ENCODE data around the gene ITIH6.
"Not testable (repeated sequence)": the region's sequence is repeated elsewhere in the genome, so short reads cannot be mapped to it uniquely, and the experiment has no call there.

Gene ITIH6

GRCh38 chrX:54798137-54798536 lies at the start of gene ITIH6:
TSS of gene ITIH6 (minus strand) at chrX:54798255. CDS start at chrX:54798210, 45 bp downstream.
- DNase-seq, result no peak

GRCh38 chrX:54847700-54848099 lies 49.6 kb upstream of the ITIH6 start:
- not testable (repeated sequence) for DNase-seq

DNA sequence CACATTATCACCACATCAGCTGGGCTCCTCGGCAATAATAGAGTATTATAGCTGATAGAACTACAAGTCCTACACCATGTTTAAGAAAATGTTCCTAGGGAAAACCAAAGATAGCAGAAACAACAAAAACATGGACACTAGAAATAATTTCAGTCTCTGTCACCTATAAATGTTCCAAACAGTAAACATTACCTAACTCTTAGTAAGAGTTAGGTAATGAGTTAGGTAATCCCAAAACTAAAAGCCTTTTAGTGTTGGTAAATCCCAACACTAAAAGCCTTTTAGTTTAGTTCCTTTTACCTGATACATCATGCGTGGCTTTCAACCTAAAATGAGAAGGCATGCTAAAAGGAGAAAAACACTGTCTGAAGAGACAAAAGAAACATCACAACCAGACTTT lies 45.0 kb upstream of the ITIH6 start:
- no peak for DNase-seq

DNA sequence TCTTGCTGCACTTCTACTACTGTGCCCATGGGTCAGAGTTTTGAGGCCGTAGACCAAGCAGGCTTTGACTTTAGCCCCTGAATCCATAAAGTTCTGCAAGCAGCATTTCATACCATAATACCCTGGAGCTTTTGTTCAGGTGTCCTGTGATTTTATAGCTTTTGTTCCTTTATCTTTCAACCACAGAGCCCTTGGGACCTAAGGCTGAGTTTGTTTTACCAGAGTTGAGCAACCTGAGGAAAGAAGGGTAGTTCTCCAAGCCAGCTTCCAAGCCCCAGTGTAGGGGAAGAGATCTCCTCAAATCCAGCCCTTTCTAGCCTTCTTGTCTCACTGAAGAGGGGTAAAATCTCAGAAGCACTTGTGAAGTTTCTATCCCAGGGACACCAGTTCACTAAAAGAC lies 44.6 kb upstream of the ITIH6 start:
- DNase-seq, result no peak

GRCh38 chrX:54841184-54841874 lies 43.3 kb upstream of the ITIH6 start:
- DNase-seq, result not testable (repeated sequence)

DNA sequence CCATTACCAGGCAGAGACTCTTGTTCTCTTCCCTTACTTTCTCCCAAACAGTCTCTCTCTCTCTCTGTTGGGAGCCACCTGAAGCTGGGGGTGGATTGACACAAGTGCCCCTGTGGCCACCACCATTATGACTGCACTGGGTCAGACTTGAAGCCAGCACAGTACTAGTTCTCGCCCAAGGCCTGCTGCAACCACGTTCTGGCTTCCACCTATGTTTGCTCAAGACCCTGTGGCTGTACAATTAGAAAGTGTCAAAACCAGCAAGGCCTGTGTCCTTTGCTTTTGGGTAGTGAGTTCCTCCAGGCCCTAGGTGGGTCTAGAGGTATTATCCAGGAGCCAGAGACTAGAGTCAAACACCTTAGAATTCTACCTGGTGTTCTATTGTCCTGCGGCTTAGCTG lies 40.5 kb upstream of the ITIH6 start:
- DNase-seq, result no peak

DNA sequence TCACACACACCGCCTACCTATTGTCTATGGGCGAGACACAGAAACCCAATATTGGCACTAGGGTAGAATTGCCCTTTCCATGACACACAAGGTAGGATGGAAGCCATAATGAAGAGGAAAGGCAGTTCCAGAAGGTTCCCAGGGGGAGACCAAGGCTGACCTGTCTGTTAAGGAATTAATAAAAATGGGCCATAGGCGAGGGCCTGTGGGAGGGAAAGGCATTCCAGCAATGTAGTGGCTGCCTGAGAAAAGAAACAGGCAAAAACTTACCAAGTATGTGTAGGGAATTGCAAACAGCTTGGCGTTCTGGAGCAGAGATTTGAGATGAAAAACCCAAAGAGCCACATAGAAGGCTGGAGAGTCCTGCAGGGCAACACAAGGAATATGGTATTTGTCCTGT lies 28.5 kb upstream of the ITIH6 start:
- no peak for DNase-seq

DNA sequence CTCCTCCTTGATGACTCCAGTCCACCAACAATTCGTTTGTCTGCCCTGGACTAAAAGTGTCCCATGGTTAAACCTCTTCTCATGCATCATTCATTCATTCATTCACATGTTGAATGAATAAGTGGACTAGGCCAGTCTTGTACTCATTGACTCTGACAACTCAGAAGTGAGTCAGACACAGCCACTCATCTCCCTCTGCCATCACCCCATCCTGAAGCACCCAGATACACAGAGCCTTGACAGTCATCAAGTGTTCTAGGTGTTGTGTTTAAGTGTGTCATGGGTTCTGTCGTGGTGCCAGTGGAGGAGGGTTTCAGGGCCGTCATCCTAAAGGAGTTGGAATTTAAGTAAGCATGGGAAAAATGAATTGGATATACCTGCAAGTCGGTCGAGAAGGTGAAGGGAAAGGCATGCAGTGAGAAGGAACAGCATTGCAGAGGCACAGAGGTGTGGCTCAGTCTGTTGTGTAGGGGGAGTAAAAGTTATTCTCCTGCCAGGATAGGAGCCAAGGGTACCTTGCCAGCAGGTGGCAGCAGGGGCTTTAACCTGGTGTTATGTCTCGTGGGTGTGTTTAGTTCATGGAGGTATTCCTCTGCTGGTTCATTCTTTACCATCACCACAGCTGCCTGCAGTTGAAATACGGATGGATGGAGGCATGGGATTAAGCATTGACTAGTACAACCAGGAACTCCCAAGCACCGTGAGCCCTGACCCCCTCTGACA lies 27.8 kb upstream of the ITIH6 start:
- peak; percentile 12 for DNase-seq

- DNase-seq, result no peak
Observed at GRCh38 chrX:54824722-54825121, 26.7 kb upstream of the ITIH6 start.

GRCh38 chrX:54824195-54824594 lies 26.1 kb upstream of the ITIH6 start:
- no peak for DNase-seq

DNA sequence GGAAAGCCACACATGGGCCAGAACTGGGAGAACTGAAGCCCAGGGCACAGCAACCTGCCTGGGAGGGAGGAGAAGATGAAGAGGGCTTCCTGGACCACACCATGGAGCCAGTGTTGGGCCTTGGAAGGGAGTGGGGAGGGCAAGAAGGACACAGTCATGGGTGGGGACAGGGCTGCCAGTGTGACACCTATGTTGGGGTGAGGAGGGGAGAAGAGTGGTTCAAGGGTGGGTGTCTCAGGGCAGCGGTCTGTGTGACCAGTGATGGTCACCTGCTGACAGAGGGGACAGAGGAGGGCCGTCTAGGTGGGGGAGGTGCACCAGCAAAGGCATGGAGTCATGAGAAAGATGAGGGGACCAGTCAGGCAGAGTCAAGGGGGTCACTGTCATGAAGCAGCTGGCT lies 23.3 kb upstream of the ITIH6 start:
- DNase-seq, result no peak

GRCh38 chrX:54820737-54821136 lies 22.7 kb upstream of the ITIH6 start:
- DNase-seq, result no peak

GRCh38 chrX:54819201-54819600 lies 21.1 kb upstream of the ITIH6 start:
- DNase-seq, result no peak

DNA sequence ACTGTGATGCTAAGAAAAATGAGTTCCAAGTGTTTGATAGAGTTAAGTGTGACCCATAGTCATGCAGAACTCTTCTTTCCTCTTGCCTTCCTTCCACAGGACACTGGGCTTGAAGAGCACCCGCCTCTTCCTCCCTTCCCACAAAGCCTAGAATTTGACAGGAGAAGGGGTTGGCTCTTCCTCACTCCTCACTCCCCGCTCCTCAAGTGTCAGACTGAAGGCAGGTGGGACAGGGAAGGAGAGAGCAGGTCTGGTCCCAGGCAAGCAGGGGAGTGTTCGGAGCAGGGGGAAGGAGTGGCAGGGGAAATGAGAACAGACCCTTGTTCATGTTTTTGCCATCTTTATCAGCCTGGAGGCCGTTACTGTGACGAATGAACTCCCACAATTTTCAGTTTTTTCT lies 20.2 kb upstream of the ITIH6 start:
- no peak for DNase-seq

DNA sequence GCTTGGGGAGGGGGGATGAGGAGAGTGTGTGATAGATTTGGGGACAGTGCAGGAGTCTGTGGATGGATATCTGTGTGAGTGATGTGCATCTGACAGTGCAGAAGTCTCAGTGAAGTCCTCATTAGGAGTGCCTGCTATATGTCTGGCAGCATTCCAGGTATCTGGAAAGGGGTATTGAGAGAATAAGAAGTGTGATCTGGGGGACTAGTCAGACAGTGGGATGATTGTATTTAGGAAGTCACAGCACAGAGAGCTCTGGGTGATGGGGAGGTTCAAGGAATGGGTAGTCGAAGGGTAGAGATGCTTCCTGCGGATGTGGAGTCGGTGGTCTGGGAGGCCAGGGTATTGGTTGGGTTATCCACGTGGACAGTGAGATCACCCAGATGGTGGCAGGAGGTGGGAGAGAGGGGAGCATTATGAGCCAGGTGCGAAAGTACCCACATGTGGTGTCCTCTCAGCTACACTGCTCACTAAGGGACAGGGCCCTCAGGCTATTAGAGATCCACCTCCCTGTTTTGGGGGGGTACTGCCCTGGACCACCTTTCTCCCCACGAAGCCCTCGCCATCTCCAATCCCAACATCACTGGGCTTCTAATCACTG lies 19.3 kb upstream of the ITIH6 start:
- DNase-seq, result no peak

- DNase-seq, result no peak
Observed at GRCh38 chrX:54812306-54812705, 14.3 kb upstream of the ITIH6 start.

DNA sequence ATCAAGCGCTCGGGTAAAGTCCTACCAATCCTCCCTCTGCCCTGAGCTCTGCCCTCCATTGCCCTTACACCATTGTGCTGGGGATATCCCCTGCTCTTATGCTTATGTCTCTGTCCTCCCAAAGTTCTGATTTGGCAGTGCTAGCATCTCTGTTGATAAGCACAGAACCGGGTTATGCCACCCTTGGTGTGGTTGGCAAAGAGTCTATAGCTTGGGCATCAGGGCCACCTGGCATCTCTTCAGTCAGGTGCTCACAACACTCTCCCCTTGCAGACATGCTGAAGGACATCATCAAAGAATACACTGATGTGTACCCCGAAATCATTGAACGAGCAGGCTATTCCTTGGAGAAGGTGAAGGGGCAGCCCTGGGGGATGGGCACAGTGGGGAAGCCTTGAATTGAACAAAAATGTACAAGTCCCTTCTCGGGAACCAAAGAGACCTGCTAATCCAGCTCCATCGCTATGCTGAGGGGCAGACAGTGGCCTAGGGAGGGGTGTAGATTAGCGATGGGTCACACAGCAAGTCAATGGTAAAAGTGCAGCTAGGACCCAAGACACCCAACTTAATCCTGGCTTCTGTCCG lies 13.3 kb upstream of the ITIH6 start:
- no peak for DNase-seq

GRCh38 chrX:54810532-54810931 lies 12.5 kb upstream of the ITIH6 start:
- DNase-seq, result no peak

DNA sequence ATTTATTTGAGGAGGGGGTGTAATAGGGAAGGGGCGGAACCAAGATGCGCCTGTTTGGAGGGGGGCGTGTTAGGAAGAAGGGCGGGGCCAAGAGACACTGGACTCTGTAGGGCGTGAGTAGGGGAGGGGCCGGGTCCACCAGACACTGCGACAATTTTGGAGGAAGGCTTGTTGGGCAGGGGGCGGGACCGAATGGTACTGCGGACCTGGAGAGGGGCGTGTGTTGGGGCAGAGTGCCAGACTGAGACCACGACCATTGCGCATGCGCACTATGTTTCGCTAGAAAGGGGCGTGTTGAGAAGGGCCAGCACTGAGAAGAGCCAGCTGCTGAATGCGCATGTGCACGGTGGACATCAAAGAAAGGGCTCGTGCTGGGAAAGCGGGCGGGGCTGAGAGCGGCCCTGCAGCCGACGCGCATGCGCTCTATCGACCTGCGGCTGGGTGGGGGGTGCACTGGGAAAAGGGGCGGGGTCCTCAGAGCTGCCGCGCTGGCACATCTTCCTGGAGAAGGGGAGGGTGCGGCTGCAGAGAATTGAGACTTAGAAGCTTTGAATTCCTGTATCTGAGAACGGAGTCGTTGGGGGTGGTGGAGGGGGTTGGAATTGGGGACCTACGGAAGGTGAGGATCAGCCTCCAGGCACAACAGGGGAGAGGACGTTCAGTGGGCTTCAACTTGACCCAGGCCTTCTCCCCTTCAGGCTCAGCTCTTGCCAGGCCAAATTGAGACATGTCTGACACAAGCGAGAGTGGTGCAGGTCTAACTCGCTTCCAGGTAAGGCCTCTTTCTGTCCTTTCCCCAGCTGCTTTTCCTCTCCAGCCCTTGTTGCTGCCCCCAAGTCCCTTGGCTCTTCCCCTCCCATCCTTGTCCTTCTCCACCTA lies 10.8 kb upstream of the ITIH6 start:
- peak; percentile 80 for DNase-seq

- DNase-seq, result no peak
Observed at GRCh38 chrX:54808109-54808604, 10.1 kb upstream of the ITIH6 start.

- DNase-seq, result peak; percentile 50
Observed at GRCh38 chrX:54807524-54808108, 9.6 kb upstream of the ITIH6 start, which contains the start of gene MAGED2. TSS of gene MAGED2 (plus strand) at chrX:54807745. CDS start at chrX:54809332, 1,587 bp downstream.

DNA sequence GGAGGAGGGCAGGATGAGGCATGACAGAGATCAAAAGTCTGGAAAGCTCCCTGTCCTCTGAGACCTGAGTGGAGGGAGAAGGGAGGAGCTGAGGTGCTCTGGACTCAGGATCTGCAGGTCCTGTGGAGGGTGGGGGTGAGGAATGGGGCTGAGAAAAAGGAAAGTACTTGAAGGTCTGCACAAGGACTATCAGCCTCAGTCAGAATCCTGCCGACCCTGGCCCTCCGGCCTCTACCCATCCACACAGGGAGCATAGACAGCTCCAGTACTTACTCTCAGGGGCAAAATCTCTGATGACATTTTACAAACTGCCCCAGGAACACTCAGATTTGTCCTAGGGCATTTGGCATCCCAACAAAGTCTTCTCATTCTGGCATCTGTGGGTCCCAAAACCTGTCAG lies 991 bp upstream of the ITIH6 start:
- no peak for DNase-seq

Measured in activated effector memory CD4-positive, alpha-beta T cell treated with Interleukin-2 at 50 U/mL for 16 hours (primary cell).